ENCODE results near the gene GBE1. TPM values are rescaled to one million over a fixed set of nuclear protein-coding genes. Genes with fewer than 3 reads are reported as not detected.
A peak's percentile ranks its signal among the peaks of the same experiment; 100 is the strongest.

GBE1 gene
- total RNA-seq, 2 donors from 2014 or later, result 8.4 to 12.3 TPM

GRCh38 chr3:81585937-81586336, 175.5 kb downstream of the GBE1 start:
- H3K9me3 Mint-ChIP-seq, result no peaks in the 10 kb centered on the region
- H3K4me1 Mint-ChIP-seq, result peaks cover 8% of the 10 kb centered on the region
- H3K36me3 Mint-ChIP-seq (ENCODE audit: low read depth), result no peaks in the 10 kb centered on the region
- H3K27ac Mint-ChIP-seq, result no peak overlapping the region
- 94 to 97% methylated on average over 3 to 4 of the region's 5 CpGs for WGBS, 2 experiments (ENCODE audit: insufficient coverage in 1 of 2, insufficient read length in 1 of 2)
- no peak overlapping the region for H3K4me3 ChIP-seq (ENCODE audit: low read length)
- no peaks in the 10 kb centered on the region for H3K27me3 ChIP-seq (ENCODE audit: control insufficient read depth, insufficient read depth, low read length, poor library complexity, severe bottlenecking)
- H3K9ac ChIP-seq (ENCODE audit: extremely low read depth, low read length, poor library complexity, severe bottlenecking), result no peak overlapping the region
- H3K4me3 Mint-ChIP-seq, result no peak overlapping the region
- no peak overlapping the region for H3K27ac ChIP-seq (ENCODE audit: low read depth, low read length)
- TF ChIP-seq CTCF (conservative IDR thresholded peaks at IDR 0.05), result no peak
- no peaks in the 10 kb centered on the region for H3K9me3 ChIP-seq (ENCODE audit: control insufficient read depth, low read length)
- H3K27me3 Mint-ChIP-seq (ENCODE audit: insufficient read depth), result no peaks in the 10 kb centered on the region
- DNase-seq, result no peak
- no peaks in the 10 kb centered on the region for H3K36me3 ChIP-seq (ENCODE audit: control insufficient read depth, insufficient read depth, low read length)
- H3K4me1 ChIP-seq (ENCODE audit: control insufficient read depth, insufficient read depth, low read length), result no peaks in the 10 kb centered on the region

GRCh38 chr3:81585056-81585455, 176.4 kb downstream of the GBE1 start:
- Histone ChIP-seq H3K27me3 (ENCODE audit: control insufficient read depth, insufficient read depth, low read length, poor library complexity, severe bottlenecking) (peaks cover 4% of the 10 kb centered on the region), H3K4me1 (ENCODE audit: control insufficient read depth, insufficient read depth, low read length) (no peaks in the 10 kb centered on the region), H3K36me3 (ENCODE audit: control insufficient read depth, insufficient read depth, low read length) (no peaks in the 10 kb centered on the region), H3K9ac (ENCODE audit: extremely low read depth, low read length, poor library complexity, severe bottlenecking) (no peak overlapping the region), H3K27ac (ENCODE audit: low read depth, low read length) (no peak overlapping the region), H3K4me3 (ENCODE audit: low read length) (no peak overlapping the region), H3K9me3 (ENCODE audit: control insufficient read depth, low read length) (no peaks in the 10 kb centered on the region)
- Mint-ChIP-seq H3K27me3 (ENCODE audit: insufficient read depth) (no peaks in the 10 kb centered on the region), H3K27ac (no peak overlapping the region), H3K4me1 (peaks cover 14% of the 10 kb centered on the region), H3K36me3 (ENCODE audit: low read depth) (no peaks in the 10 kb centered on the region), H3K9me3 (no peaks in the 10 kb centered on the region), H3K4me3 (no peak overlapping the region)
- no peak for TF ChIP-seq CTCF (conservative IDR thresholded peaks at IDR 0.05)
- 94% methylated on average over 2 of the region's 2 CpGs; no CpG with 5 or more reads in 1 of the 2 experiments for WGBS, 2 experiments (ENCODE audit: insufficient coverage in 1 of 2, insufficient read length in 1 of 2)
- no peak for DNase-seq

GRCh38 chr3:81581966-81582599, 179.4 kb downstream of the GBE1 start:
- no peak overlapping the region for H3K27ac Mint-ChIP-seq
- Histone ChIP-seq H3K4me1 (ENCODE audit: control insufficient read depth, insufficient read depth, low read length) (no peaks in the 10 kb centered on the region), H3K9ac (ENCODE audit: extremely low read depth, low read length, poor library complexity, severe bottlenecking) (no peak overlapping the region), H3K4me3 (ENCODE audit: low read length) (no peak overlapping the region), H3K27me3 (ENCODE audit: control insufficient read depth, insufficient read depth, low read length, poor library complexity, severe bottlenecking) (peaks cover 4% of the 10 kb centered on the region), H3K27ac (ENCODE audit: low read depth, low read length) (no peak overlapping the region), H3K9me3 (ENCODE audit: control insufficient read depth, low read length) (no peaks in the 10 kb centered on the region), H3K36me3 (ENCODE audit: control insufficient read depth, insufficient read depth, low read length) (no peaks in the 10 kb centered on the region)
- WGBS, 2 experiments (ENCODE audit: insufficient coverage in 1 of 2, insufficient read length in 1 of 2), result 50 to 56% methylated on average over 5 of the region's 5 CpGs
- DNase-seq, result peak; percentile 63
- peaks cover 22% of the 10 kb centered on the region for H3K4me1 Mint-ChIP-seq
- H3K4me3 Mint-ChIP-seq, result no peak overlapping the region
- H3K27me3 Mint-ChIP-seq (ENCODE audit: insufficient read depth), result no peaks in the 10 kb centered on the region
- TF ChIP-seq CTCF (conservative IDR thresholded peaks at IDR 0.05), result peak; percentile 84
- no peaks in the 10 kb centered on the region for H3K9me3 Mint-ChIP-seq
- H3K36me3 Mint-ChIP-seq (ENCODE audit: low read depth), result no peaks in the 10 kb centered on the region

Measured in endodermal cell (in vitro differentiated cells).